CD14-positive monocyte (primary cell): Measurements from ENCODE around the gene NLK. TPM values are rescaled to one million over a fixed set of nuclear protein-coding genes. Genes with fewer than 3 reads are reported as not detected.

Source experiments
- DNase-seq, 3 donors: peaks; one replicate each; pipeline ENCODE4 v3.0.0-alpha.2; 2011 to 2022
- H2AFZ ChIP-seq: 2 replicates; pipeline ENCODE4 v1.6.0; 2012; ENCODE audit warnings: mild to moderate bottlenecking, low read depth, low read length, inconsistent platforms; ENCODE audit not compliant: insufficient read depth, poor library complexity, severe bottlenecking
- H3K27ac ChIP-seq, 2 donors: 1 replicate in 1 of 2; 2 replicates in 1 of 2; pipeline ENCODE4 v1.5.1; 2012 to 2013; ENCODE audit warnings: low read length in 2 of 2, control low read depth in 1 of 2, inconsistent platforms in 1 of 2, low read depth in 1 of 2, mild to moderate bottlenecking in 1 of 2
- H3K27me3 ChIP-seq, 2 donors: one replicate each; pipeline versions ENCODE4 v1.6.0 to v1.6.1; 2011 to 2013; ENCODE audit warnings: low read length in 2 of 2; ENCODE audit not compliant: control insufficient read depth in 2 of 2, insufficient read depth in 2 of 2
- H3K36me3 ChIP-seq, 2 donors: replicated peaks in 1 of 2; 1 replicate in 1 of 2; 2 replicates in 1 of 2; pipeline versions ENCODE4 v1.5.1 to v1.6.1; 2012 to 2013; ENCODE audit warnings: low read length in 2 of 2, control low read depth in 1 of 2, inconsistent platforms in 1 of 2, mild to moderate bottlenecking in 1 of 2; ENCODE audit not compliant: insufficient read depth in 2 of 2, control insufficient read depth in 1 of 2
- H3K4me1 ChIP-seq, 2 donors: 1 replicate in 1 of 2; 2 replicates in 1 of 2; pipeline versions ENCODE4 v1.5.1 to v1.6.1; 2012 to 2013; ENCODE audit warnings: low read length in 2 of 2, control low read depth in 1 of 2, inconsistent platforms in 1 of 2, mild to moderate bottlenecking in 1 of 2, moderate library complexity in 1 of 2; ENCODE audit not compliant: insufficient read depth in 2 of 2, control insufficient read depth in 1 of 2
- H3K4me2 ChIP-seq: replicated peaks from 2 replicates; pipeline ENCODE3; 2012; ENCODE audit warnings: low read length, moderate library complexity, mild to moderate bottlenecking; ENCODE audit not compliant: poor library complexity, severe bottlenecking; ENCODE audit errors: extremely low read depth
- H3K4me3 ChIP-seq, 3 experiments: fragments of 200-600 bp in 1 of 3; sonication (generic) in 1 of 3; replicated peaks in 1 of 3; 1 replicate in 2 of 3; 2 replicates in 1 of 3; pipeline ENCODE4 v1.5.1; 2011 to 2013; ENCODE audit warnings: low read length in 3 of 3, mild to moderate bottlenecking in 3 of 3, control low read depth in 2 of 3, low read depth in 2 of 3, inconsistent platforms in 1 of 3, moderate library complexity in 1 of 3
- H3K79me2 ChIP-seq: 2 replicates; pipeline ENCODE4 v1.6.0; 2012; ENCODE audit warnings: mild to moderate bottlenecking, control low read depth, inconsistent platforms, low read length, moderate library complexity; ENCODE audit not compliant: insufficient read depth
- H3K9ac ChIP-seq: 2 replicates; pipeline ENCODE4 v1.6.0; 2017; ENCODE audit warnings: low read length, mild to moderate bottlenecking; ENCODE audit not compliant: insufficient read depth, poor library complexity, severe bottlenecking
- H3K9me3 ChIP-seq, 2 donors: replicated peaks in 1 of 2; 1 replicate in 1 of 2; 2 replicates in 1 of 2; pipeline versions ENCODE4 v1.5.1 to v1.6.1; 2012 to 2013; ENCODE audit warnings: low read length in 2 of 2, control low read depth in 1 of 2; ENCODE audit not compliant: control insufficient read depth in 1 of 2, insufficient read depth in 1 of 2
- H4K20me1 ChIP-seq: 2 replicates; pipeline ENCODE4 v1.6.0; 2012; ENCODE audit warnings: mild to moderate bottlenecking, low read length, control low read depth, moderate library complexity; ENCODE audit not compliant: insufficient read depth
- H3K27ac Mint-ChIP-seq, 7 donors: one replicate each; pipeline ENCODE4 v1.8.0; 2020; ENCODE audit warnings: mild to moderate bottlenecking in 7 of 7, mixed read lengths in 7 of 7, moderate library complexity in 6 of 7, inconsistent platforms in 2 of 7
- H3K27me3 Mint-ChIP-seq, 3 donors: one replicate each; pipeline ENCODE4 v1.8.0; 2021 to 2022; ENCODE audit warnings: low read depth in 3 of 3, mild to moderate bottlenecking in 3 of 3, mixed read lengths in 3 of 3, moderate library complexity in 3 of 3, inconsistent platforms in 1 of 3
- H3K36me3 Mint-ChIP-seq, 2 donors: one replicate each; pipeline ENCODE4 v1.8.0; 2020; ENCODE audit warnings: mixed read lengths in 2 of 2, inconsistent platforms in 1 of 2, mild to moderate bottlenecking in 1 of 2
- H3K4me1 Mint-ChIP-seq: one replicate; pipeline ENCODE4 v1.8.0; 2020; ENCODE audit warnings: mild to moderate bottlenecking, mixed read lengths
- H3K4me3 Mint-ChIP-seq, 2 donors: one replicate each; pipeline ENCODE4 v1.8.0; 2020; ENCODE audit warnings: mild to moderate bottlenecking in 2 of 2, mixed read lengths in 2 of 2, moderate library complexity in 1 of 2
- H3K9me3 Mint-ChIP-seq, 7 donors: one replicate each; pipeline ENCODE4 v1.8.0; 2020 to 2022; ENCODE audit warnings: mixed read lengths in 7 of 7, mild to moderate bottlenecking in 6 of 7, moderate library complexity in 6 of 7, inconsistent platforms in 2 of 7
- CTCF ChIP-seq: fragments of 200-600 bp; IDR thresholded peaks from one replicate; pipeline ENCODE4 v1.8.0; 2022; ENCODE audit warnings: antibody characterized with exemption, mild to moderate bottlenecking
- WGBS: methylation state at CpG from one replicate; pipeline ENCODE4 v1.1.5; 2013; ENCODE audit warnings: missing lambda C conversion rate; ENCODE audit not compliant: insufficient coverage; 5-methylcytosine and 5-hydroxymethylcytosine counted together
- intact Hi-C, 2 donors: fragments of 100-400 bp; cut with micrococcal nuclease; formaldehyde crosslinking; loops; one replicate each; pipeline versions ENCODE4 v1.15.0 to v1.15.1; 2023
- polyA plus RNA-seq, 3 donors: library from polyadenylated mRNA; depleted of rRNA in 1 of 3; unstranded in 2 of 3; stranded (reverse) in 1 of 3; fragments of 300-500 nt in 2 of 3; fragments of >200 nt in 1 of 3; fragmentation: Illumina TruSeq in 2 of 3; gene quantifications; 1 replicate in 2 of 3; 2 replicates in 1 of 3; pipeline ENCODE4 v1.2.3, GENCODE V29; 2012 to 2021

Gene NLK
- polyA plus RNA-seq, 3 donors, result 1.7 to 6.5 (median 2.0) TPM

GRCh38 chr17:27997044-27997401 is 45.5 kb upstream of the NLK start:
- Histone ChIP-seq H3K4me1 (no peaks in the 10 kb centered on the region), H3K9ac (no peak overlapping the region), H3K27ac (no peak overlapping the region), H2AFZ (no peak overlapping the region), H3K4me3 (no peak overlapping the region), H3K27me3 (no peaks in the 10 kb centered on the region), H3K79me2 (no peaks in the 10 kb centered on the region), H4K20me1 (no peaks in the 10 kb centered on the region), H3K4me2 (no peak overlapping the region), H3K36me3 (no peaks in the 10 kb centered on the region), H3K9me3 (peaks cover 7 to 10% of the 10 kb centered on the region in 2 donors)
- Mint-ChIP-seq H3K4me1 (no peaks in the 10 kb centered on the region), H3K9me3 (peaks cover 0 to 5% (median 0%) of the 10 kb centered on the region in 7 donors), H3K4me3 (no peak overlapping the region), H3K27me3 (peaks cover 6 to 7% (median 6%) of the 10 kb centered on the region in 3 donors), H3K27ac (no peak overlapping the region), H3K36me3 (no peaks in the 10 kb centered on the region)
- no peak for DNase-seq
- intact Hi-C loops, result no loop called here
- no peak for TF ChIP-seq CTCF

- H3K4me1 Mint-ChIP-seq, result no peaks in the 10 kb centered on the region
- Histone ChIP-seq H3K79me2 (no peaks in the 10 kb centered on the region), H4K20me1 (no peaks in the 10 kb centered on the region), H3K4me1 (no peaks in the 10 kb centered on the region), H3K36me3 (no peaks in the 10 kb centered on the region), H3K27me3 (no peaks in the 10 kb centered on the region), H3K9me3 (peaks cover 7 to 10% of the 10 kb centered on the region in 2 donors), H3K9ac (no peak overlapping the region), H3K4me3 (no peak overlapping the region), H2AFZ (no peak overlapping the region), H3K27ac (no peak overlapping the region), H3K4me2 (no peak overlapping the region)
- TF ChIP-seq CTCF, result no peak
- H3K9me3 Mint-ChIP-seq, result peaks cover 0 to under 1% (median 0%) of the 10 kb centered on the region in 7 donors
- peaks cover 6 to 7% (median 6%) of the 10 kb centered on the region in 3 donors for H3K27me3 Mint-ChIP-seq
- intact Hi-C loops, result no loop called here
- no peaks in the 10 kb centered on the region for H3K36me3 Mint-ChIP-seq
- 97% methylated on average over 3 of the region's 3 CpGs for WGBS
- DNase-seq, result no peak
- H3K27ac Mint-ChIP-seq, result no peak overlapping the region
- H3K4me3 Mint-ChIP-seq, result no peak overlapping the region
These were observed 45.0 kb upstream of the NLK start for GRCh38 chr17:27997522-27997921.
